SU-DHL-6 (cell line): Measurements from ENCODE around the gene ZNF821.

Experiments
- H2AFZ ChIP-seq: fragments of 200-600 bp; sonication (generic); 2 replicates; pipeline ENCODE4 v1.6.1; 2014; ENCODE audit warnings: low read depth, mild to moderate bottlenecking, moderate library complexity, mixed read lengths, antibody characterized with exemption, low read length; ENCODE audit not compliant: severe bottlenecking
- H3F3A ChIP-seq: fragments of 200-600 bp; shearing (Covaris generic); 2 replicates; pipeline ENCODE4 v1.6.0; 2016; ENCODE audit warnings: antibody characterized with exemption, mild to moderate bottlenecking; ENCODE audit not compliant: insufficient read depth
- H3K27ac ChIP-seq: fragments of 200-600 bp; sonication (generic); 2 replicates; pipeline ENCODE4 v1.5.1; 2016; ENCODE audit warnings: low read depth, mild to moderate bottlenecking, low read length, moderate library complexity, mixed read lengths
- H3K27me3 ChIP-seq: fragments of 200-600 bp; sonication (generic), shearing (Covaris generic); 2 replicates; pipeline ENCODE4 v1.6.0; 2014; ENCODE audit warnings: mild to moderate bottlenecking, low read length
- H3K36me3 ChIP-seq: fragments of 200-600 bp; sonication (generic); 2 replicates; pipeline ENCODE4 v1.6.1; 2014; ENCODE audit warnings: mild to moderate bottlenecking, low read length, mixed read lengths
- H3K4me2 ChIP-seq: fragments of 300-600, 200-600 bp; shearing (Covaris generic), sonication (generic); 2 replicates; pipeline ENCODE4 v1.6.0; 2014; ENCODE audit warnings: low read length, low read depth, mild to moderate bottlenecking; ENCODE audit not compliant: poor library complexity, severe bottlenecking
- H3K4me3 ChIP-seq: fragments of 200-600 bp; sonication (generic); 2 replicates; pipeline ENCODE4 v1.5.1; 2014; ENCODE audit warnings: antibody characterized with exemption, low read length, mild to moderate bottlenecking, mixed read lengths; ENCODE audit not compliant: insufficient read depth, poor library complexity, severe bottlenecking
- H3K79me2 ChIP-seq: fragments of 200-600 bp; sonication (generic); 2 replicates; pipeline ENCODE4 v1.6.1; 2014; ENCODE audit warnings: mild to moderate bottlenecking, low read length, moderate library complexity; ENCODE audit not compliant: insufficient read depth
- H3K9ac ChIP-seq: fragments of 200-600 bp; sonication (generic); 2 replicates; pipeline ENCODE4 v1.7.0; 2014; ENCODE audit warnings: mild to moderate bottlenecking, low read length
- H3K9me2 ChIP-seq: fragments of 200-600 bp; sonication (generic); replicated peaks from 2 replicates; pipeline ENCODE4 v1.6.1; 2014; ENCODE audit warnings: low read length; ENCODE audit not compliant: insufficient read depth
- H3K9me3 ChIP-seq: fragments of 200-600 bp; sonication (generic); 2 replicates; pipeline ENCODE4 v1.6.1; 2014; ENCODE audit warnings: low read length, mixed read lengths; ENCODE audit not compliant: insufficient read depth
- H4K20me1 ChIP-seq: fragments of 200-600 bp; sonication (generic); 2 replicates; pipeline ENCODE4 v1.6.1; 2014; ENCODE audit warnings: low read depth, mild to moderate bottlenecking, antibody characterized with exemption, low read length, moderate library complexity, mixed read lengths
- CTCF ChIP-seq: fragments of 200-600 bp; sonication (generic); IDR thresholded peaks from one replicate; pipeline ENCODE4 v1.5.1; 2017; ENCODE audit warnings: antibody characterized with exemption, mild to moderate bottlenecking, low read length, moderate library complexity; ENCODE audit not compliant: insufficient read depth, poor library complexity, severe bottlenecking
- EZH2phosphoT487 ChIP-seq: fragments of 200-600 bp; sonication (generic), shearing (Covaris generic); conservative IDR thresholded peaks from 2 replicates; pipeline ENCODE4 v1.6.1; 2018; ENCODE audit warnings: mild to moderate bottlenecking, antibody characterized with exemption, low read length, moderate library complexity, mixed read lengths

The ZNF821 gene

GRCh38 chr16:71882505-71883167 is 1.3 kb downstream of the ZNF821 start:
- Histone ChIP-seq H3K27ac (peak overlapping the region; percentile 80), H3K79me2 (no peaks in the 10 kb centered on the region)

GRCh38 chr16:71880176-71880575 is 3.8 kb downstream of the ZNF821 start:
- no peak overlapping the region for H3K9ac ChIP-seq

More at GRCh38 chr16:71882505-71883167, 1.3 kb downstream of the ZNF821 start:
- H3K27me3 ChIP-seq = no peaks in the 10 kb centered on the region
- H3K9ac ChIP-seq = peak overlapping the region; percentile 94
- peak overlapping the region; percentile 91 for H3K4me3 ChIP-seq
- peaks cover 45% of the 10 kb centered on the region for H3F3A ChIP-seq
- H4K20me1 ChIP-seq = no peaks in the 10 kb centered on the region
- TF ChIP-seq EZH2phosphoT487 = no peak
- peak; percentile 55 for TF ChIP-seq CTCF
- peak overlapping the region; percentile 68 for H3K4me2 ChIP-seq
- H3K9me2 ChIP-seq = no peaks in the 10 kb centered on the region
- H2AFZ ChIP-seq = peak overlapping the region; percentile 90
- no peaks in the 10 kb centered on the region for H3K9me3 ChIP-seq
- H3K36me3 ChIP-seq = 0 out of 2 replicates have a peak, but pooled peaks cover 5% of the 10 kb centered on the region

GRCh38 chr16:71878911-71879310 is 5.1 kb downstream of the ZNF821 start:
- no peaks in the 10 kb centered on the region for H4K20me1 ChIP-seq
- no peak for TF ChIP-seq CTCF
- no peak for TF ChIP-seq EZH2phosphoT487
- H3K79me2 ChIP-seq = no peaks in the 10 kb centered on the region
- H3K9me2 ChIP-seq = no peaks in the 10 kb centered on the region
- H3K27me3 ChIP-seq = no peaks in the 10 kb centered on the region
- no peak overlapping the region for H2AFZ ChIP-seq
- H3F3A ChIP-seq = peaks cover 25% of the 10 kb centered on the region
- no peak overlapping the region for H3K27ac ChIP-seq
- H3K9ac ChIP-seq = no peak overlapping the region
- H3K4me3 ChIP-seq = no peak overlapping the region
- H3K36me3 ChIP-seq = 0 out of 2 replicates have a peak, but pooled peaks cover 5% of the 10 kb centered on the region
- no peak overlapping the region for H3K4me2 ChIP-seq
- H3K9me3 ChIP-seq = no peaks in the 10 kb centered on the region

More at GRCh38 chr16:71880176-71880575, 3.8 kb downstream of the ZNF821 start:
- H2AFZ ChIP-seq = no peak overlapping the region
- no peak overlapping the region for H3K4me3 ChIP-seq
- TF ChIP-seq CTCF = no peak
- no peak for TF ChIP-seq EZH2phosphoT487
- no peaks in the 10 kb centered on the region for H3K9me3 ChIP-seq
- no peak overlapping the region for H3K4me2 ChIP-seq
- no peak overlapping the region for H3K27ac ChIP-seq
- no peaks in the 10 kb centered on the region for H3K27me3 ChIP-seq
- H3F3A ChIP-seq = peaks cover 31% of the 10 kb centered on the region
- no peaks in the 10 kb centered on the region for H3K9me2 ChIP-seq
- H3K36me3 ChIP-seq = 0 out of 2 replicates have a peak, but pooled peaks cover 5% of the 10 kb centered on the region
- no peaks in the 10 kb centered on the region for H4K20me1 ChIP-seq
- H3K79me2 ChIP-seq = no peaks in the 10 kb centered on the region
